Activated CD4-positive, alpha-beta T cell treated with anti-CD3 and anti-CD28 coated beads, Interleukin-2, amount 10 ng/mL, durations not matched to agents 7 days and 5 days (primary cell): ENCODE data around the gene PTPN12. TPM values are rescaled to one million over a fixed set of nuclear protein-coding genes. Genes with fewer than 3 reads are reported as not detected.

Experiments used
- CTCF ChIA-PET: fragments of 350-600 bp; sonication (Branson Sonifier 250); formaldehyde crosslinking; loops from one replicate; lab custom pipeline; 2021; ENCODE audit warnings: antibody characterized with exemption; lab: Charles Lee
- POLR2A ChIA-PET: fragments of 350-600 bp; sonication (Branson Sonifier 250); formaldehyde crosslinking; loops from one replicate; lab custom pipeline; 2021; ENCODE audit warnings: antibody characterized with exemption; lab: Charles Lee
- DNase-seq: peaks from one replicate; pipeline ENCODE4 v3.0.0-alpha.2; 2020
- H3K27ac Mint-ChIP-seq: one replicate; pipeline ENCODE4 v1.8.0; 2021; ENCODE audit warnings: mild to moderate bottlenecking, moderate library complexity, mixed read lengths
- H3K27me3 Mint-ChIP-seq: one replicate; pipeline ENCODE4 v1.8.0; 2021; ENCODE audit warnings: mixed read lengths
- H3K36me3 Mint-ChIP-seq: one replicate; pipeline ENCODE4 v1.8.0; 2021; ENCODE audit warnings: low read depth, mixed read lengths
- H3K4me1 Mint-ChIP-seq: one replicate; pipeline ENCODE4 v1.8.0; 2021; ENCODE audit warnings: mixed read lengths
- H3K4me3 Mint-ChIP-seq: one replicate; pipeline ENCODE4 v1.8.0; 2021; ENCODE audit warnings: mild to moderate bottlenecking, moderate library complexity, mixed read lengths
- H3K9me3 Mint-ChIP-seq: one replicate; pipeline ENCODE4 v1.8.0; 2021; ENCODE audit warnings: mixed read lengths
- total RNA-seq, 2 experiments: library from RNA; stranded (reverse); gene quantifications; one replicate each; pipeline ENCODE4 v1.2.3, GENCODE V29; 2021

The PTPN12 gene
- total RNA-seq, 2 experiments from 2014 or later, result 20.9 to 24.6 TPM

DNA sequence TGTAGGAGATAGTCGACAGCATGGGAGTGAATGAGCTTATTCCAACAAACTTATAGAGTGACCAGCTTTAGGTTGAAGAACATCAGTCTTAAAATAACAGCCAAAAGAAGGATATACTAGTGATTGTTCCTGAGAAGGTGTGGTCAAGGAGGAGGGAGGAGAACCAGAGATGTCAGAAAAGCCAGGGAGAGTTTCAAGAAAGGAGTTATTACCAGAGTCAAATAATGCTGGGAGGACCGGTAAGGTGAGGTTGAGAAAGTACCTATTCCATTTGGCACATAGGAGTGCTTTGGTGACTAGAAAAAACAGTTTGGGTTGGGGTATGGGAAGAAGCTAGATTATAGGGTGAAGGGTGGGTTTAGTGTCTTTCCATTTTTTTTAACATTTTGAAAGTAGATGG, 5.8 kb downstream of the PTPN12 start:
- Mint-ChIP-seq H3K4me1 (peaks cover 22% of the 10 kb centered on the region), H3K27me3 (peaks cover 9% of the 10 kb centered on the region), H3K4me3 (no peak overlapping the region), H3K36me3 (no peaks in the 10 kb centered on the region), H3K9me3 (no peaks in the 10 kb centered on the region), H3K27ac (no peak overlapping the region)
- no peak for DNase-seq
- CTCF ChIA-PET, result interaction anchor here (0.7 to 0.9 kb wide), 3 partner anchors 21 to 335 kb away, joined by 3 to 4 read pairs (median 3); no protein-coding TSS in a partner anchor
- POLR2A ChIA-PET, result interaction anchor here (0.6 kb wide), 1 partner anchor 344 kb away, joined by 3 read pairs; no protein-coding TSS in a partner anchor

DNA sequence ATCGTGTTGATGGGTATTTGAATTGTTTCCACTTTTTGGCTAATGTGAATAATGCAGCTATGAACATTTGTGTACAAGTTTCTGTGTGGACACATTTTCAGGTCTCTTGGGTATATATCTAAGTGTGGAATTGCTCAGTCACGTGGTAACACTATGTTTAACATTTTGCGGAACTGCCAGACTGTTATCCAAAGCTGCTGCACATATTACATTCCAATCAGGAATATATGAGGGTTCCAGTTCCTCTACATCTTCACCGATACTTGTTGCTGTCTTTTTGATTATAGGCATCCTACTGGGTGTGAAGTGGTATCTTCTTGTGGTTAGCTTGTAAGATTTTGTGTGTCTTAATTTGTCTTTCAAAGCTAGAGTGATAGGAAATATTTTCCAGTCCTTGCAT, 6.8 kb downstream of the PTPN12 start:
- Mint-ChIP-seq H3K27me3 (no peaks in the 10 kb centered on the region), H3K4me3 (no peak overlapping the region), H3K27ac (no peak overlapping the region), H3K36me3 (no peaks in the 10 kb centered on the region), H3K4me1 (peaks cover 13% of the 10 kb centered on the region), H3K9me3 (no peaks in the 10 kb centered on the region)
- ChIA-PET POLR2A (interaction anchor here (0.5 kb wide), 1 partner anchor 447 kb away, joined by 3 read pairs; no protein-coding TSS in a partner anchor), CTCF (no interaction called here)
- no peak for DNase-seq

DNA sequence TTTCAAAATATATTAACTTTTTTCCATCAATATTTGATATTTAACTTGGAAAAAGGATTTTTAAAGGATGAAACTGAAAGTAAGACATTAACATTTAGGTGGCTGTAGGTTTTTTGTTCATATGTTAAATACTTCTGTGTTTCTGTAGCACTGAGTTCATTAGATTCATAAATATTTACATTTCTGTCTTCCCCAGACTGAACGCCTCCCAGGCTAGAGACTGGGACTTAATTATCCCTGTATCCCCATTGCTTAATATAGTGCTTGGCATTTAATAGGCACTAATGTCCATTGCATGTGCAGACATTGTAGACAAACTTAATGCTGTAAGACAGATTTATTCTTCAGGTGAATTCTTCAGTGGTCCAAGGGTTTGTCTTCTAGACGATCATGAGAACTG, 7.4 kb downstream of the PTPN12 start:
- no peaks in the 10 kb centered on the region for H3K27me3 Mint-ChIP-seq
- no peaks in the 10 kb centered on the region for H3K36me3 Mint-ChIP-seq
- H3K4me3 Mint-ChIP-seq, result no peak overlapping the region
- CTCF ChIA-PET, result no interaction called here
- POLR2A ChIA-PET, result no interaction called here
- no peak overlapping the region for H3K27ac Mint-ChIP-seq
- no peaks in the 10 kb centered on the region for H3K9me3 Mint-ChIP-seq
- DNase-seq, result no peak
- peaks cover 12% of the 10 kb centered on the region for H3K4me1 Mint-ChIP-seq

DNA sequence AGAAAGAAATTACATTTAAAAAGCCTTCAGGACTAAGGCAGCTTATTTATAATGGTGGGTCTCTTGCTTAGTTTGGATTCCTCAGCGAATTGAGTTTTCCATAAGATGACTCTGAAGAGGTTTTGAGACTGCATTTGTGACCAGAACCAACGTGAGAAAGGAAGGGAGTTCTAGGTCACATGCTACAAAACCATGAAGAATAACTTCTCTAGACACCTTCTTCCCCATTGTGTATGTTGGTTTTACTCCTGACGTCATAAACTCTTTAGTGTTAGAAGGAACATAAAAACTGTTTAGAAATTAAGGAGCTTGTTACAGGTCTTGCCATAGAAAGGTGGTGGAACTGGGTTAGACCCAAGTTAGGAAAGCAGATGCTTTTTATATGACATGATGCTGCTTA, 11.1 kb downstream of the PTPN12 start:
- H3K4me3 Mint-ChIP-seq, result no peak overlapping the region
- POLR2A ChIA-PET, result no interaction called here
- no peaks in the 10 kb centered on the region for H3K36me3 Mint-ChIP-seq
- no peaks in the 10 kb centered on the region for H3K27me3 Mint-ChIP-seq
- CTCF ChIA-PET, result interaction anchor here (0.5 to 1.4 kb wide), 2 partner anchors 11 to 23 kb away, joined by 3 read pairs; no protein-coding TSS in a partner anchor
- no peak for DNase-seq
- peaks cover 7% of the 10 kb centered on the region for H3K4me1 Mint-ChIP-seq
- H3K27ac Mint-ChIP-seq, result no peak overlapping the region
- no peaks in the 10 kb centered on the region for H3K9me3 Mint-ChIP-seq

DNA sequence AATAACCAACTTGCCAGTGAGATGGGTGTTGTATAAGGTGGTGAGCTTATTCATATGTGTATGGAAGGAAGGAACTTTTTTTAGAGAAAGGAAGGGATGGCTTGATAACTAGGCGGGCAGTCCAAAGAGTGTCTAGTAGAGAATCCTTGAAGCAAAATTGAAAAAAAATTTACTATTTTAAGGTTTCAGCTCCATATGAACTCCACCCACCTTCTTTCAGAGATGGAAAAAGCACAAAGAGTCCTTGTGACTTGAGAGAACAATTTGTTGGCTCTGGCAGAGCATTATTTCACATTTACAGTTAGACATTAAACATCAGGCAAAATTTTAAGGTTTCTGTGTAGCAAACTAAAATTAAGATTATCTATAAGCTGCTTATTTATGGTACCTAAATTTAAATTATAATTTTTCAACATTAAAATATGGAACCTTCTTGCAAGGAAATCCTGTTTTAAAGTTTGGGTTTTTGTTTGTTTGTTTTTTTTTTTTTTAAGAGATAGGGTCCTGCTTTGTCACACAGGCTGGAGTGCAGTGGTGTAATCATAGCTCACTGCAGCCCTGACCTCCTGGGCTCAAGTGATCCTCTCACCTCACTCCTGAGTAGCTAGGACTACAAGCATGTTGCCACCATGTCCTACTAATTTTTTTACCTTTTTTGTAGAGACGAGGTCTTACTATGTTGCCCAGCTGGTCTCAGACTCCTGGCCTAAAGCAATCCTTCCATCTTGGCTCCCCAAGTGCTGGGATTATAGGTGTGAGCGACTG, 12.2 kb downstream of the PTPN12 start:
- DNase-seq, result no peak
- no peak overlapping the region for H3K27ac Mint-ChIP-seq
- CTCF ChIA-PET, result interaction anchor here (0.6 to 1.4 kb wide), 3 partner anchors 10 to 102 kb away, joined by 3 read pairs; no protein-coding TSS in a partner anchor
- H3K4me1 Mint-ChIP-seq, result peaks cover 2% of the 10 kb centered on the region
- no peaks in the 10 kb centered on the region for H3K27me3 Mint-ChIP-seq
- H3K36me3 Mint-ChIP-seq, result no peaks in the 10 kb centered on the region
- no peaks in the 10 kb centered on the region for H3K9me3 Mint-ChIP-seq
- no peak overlapping the region for H3K4me3 Mint-ChIP-seq
- POLR2A ChIA-PET, result no interaction called here

DNA sequence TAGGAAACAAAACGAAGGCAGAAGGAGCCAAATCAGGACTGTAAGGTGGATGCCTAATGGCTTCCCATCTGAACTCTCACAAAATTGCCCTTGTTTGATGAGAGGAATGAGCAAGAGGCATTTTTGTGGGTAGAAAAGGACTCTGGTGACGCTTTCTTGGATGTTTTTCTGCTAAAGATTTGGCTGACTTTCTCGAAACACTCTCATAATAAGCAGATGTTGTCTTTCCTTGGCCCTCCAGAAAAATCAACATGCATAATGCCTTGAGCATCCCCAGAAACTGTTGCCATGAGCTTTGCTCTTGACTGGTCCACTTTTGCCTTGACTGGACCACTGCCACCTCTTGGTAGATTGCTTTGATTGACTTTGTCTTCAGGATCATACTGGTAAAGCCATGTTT, 13.5 kb downstream of the PTPN12 start:
- Mint-ChIP-seq H3K9me3 (no peaks in the 10 kb centered on the region), H3K36me3 (no peaks in the 10 kb centered on the region), H3K4me3 (no peak overlapping the region), H3K4me1 (peaks cover 2% of the 10 kb centered on the region), H3K27ac (no peak overlapping the region), H3K27me3 (no peaks in the 10 kb centered on the region)
- CTCF ChIA-PET, result no interaction called here
- no peak for DNase-seq
- POLR2A ChIA-PET, result no interaction called here

DNA sequence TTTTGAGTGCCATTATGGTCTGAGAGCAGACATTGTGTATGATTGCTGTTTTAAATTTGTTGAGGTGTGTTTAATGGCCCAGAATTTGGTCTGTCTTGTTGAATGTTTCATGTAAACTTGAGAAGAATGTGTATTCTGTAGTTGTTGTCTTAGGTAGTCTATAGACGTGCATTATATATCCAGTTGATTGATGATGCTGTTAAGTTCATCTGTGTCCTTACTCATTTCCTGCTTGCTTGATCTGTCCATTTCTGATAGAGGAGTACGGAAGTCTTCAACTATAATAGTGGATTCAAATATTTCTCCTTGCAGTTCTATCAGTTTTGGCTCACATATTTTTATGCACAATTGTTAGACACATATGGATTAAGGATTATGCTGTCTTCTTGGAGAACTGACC, 16.0 kb downstream of the PTPN12 start:
- no peaks in the 10 kb centered on the region for H3K9me3 Mint-ChIP-seq
- H3K4me3 Mint-ChIP-seq, result no peak overlapping the region
- no peaks in the 10 kb centered on the region for H3K27me3 Mint-ChIP-seq
- CTCF ChIA-PET, result no interaction called here
- H3K4me1 Mint-ChIP-seq, result peaks cover 2% of the 10 kb centered on the region
- no peak for DNase-seq
- no peak overlapping the region for H3K27ac Mint-ChIP-seq
- POLR2A ChIA-PET, result no interaction called here
- H3K36me3 Mint-ChIP-seq, result peaks cover 3% of the 10 kb centered on the region

DNA sequence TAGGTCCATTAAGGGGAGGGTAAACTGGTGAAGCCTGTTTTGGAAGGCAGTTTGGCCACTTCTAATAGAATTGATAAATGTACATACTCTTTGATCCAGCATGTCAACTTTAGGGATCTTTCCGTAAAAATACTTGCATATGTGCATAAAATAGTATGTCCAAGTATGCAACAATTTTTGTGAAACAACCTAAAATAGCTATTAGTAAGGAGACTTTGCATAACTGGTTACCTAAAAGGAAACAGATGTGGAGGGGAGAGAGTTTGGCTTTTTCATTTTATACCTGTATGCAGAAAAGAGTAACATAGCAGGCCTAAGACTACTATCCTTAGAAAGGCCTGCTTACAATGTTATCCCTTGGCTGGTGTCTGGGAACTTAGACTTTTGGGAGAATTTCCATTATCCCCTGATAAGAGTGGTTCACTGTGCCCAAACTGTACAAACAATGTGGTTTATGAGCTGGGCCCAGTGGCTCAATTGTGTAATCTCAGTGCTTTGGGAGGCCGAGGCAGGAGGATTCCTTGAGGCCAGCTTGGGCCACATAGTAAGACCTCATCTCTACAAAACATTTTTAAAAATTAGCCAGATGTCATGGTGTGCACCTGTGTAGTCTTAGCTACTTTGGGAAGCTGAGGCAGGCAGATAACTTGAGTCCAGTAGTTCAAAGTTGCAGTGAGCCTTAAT, 21.3 kb downstream of the PTPN12 start:
- POLR2A ChIA-PET, result no interaction called here
- CTCF ChIA-PET, result interaction anchor here (1.5 kb wide), 1 partner anchor 19 kb away, joined by 3 read pairs; no protein-coding TSS in a partner anchor
- peaks cover 6% of the 10 kb centered on the region for H3K4me1 Mint-ChIP-seq
- H3K4me3 Mint-ChIP-seq, result no peak overlapping the region
- no peak overlapping the region for H3K27ac Mint-ChIP-seq
- H3K27me3 Mint-ChIP-seq, result no peaks in the 10 kb centered on the region
- H3K36me3 Mint-ChIP-seq, result peaks cover 3% of the 10 kb centered on the region
- DNase-seq, result no peak
- H3K9me3 Mint-ChIP-seq, result no peaks in the 10 kb centered on the region

DNA sequence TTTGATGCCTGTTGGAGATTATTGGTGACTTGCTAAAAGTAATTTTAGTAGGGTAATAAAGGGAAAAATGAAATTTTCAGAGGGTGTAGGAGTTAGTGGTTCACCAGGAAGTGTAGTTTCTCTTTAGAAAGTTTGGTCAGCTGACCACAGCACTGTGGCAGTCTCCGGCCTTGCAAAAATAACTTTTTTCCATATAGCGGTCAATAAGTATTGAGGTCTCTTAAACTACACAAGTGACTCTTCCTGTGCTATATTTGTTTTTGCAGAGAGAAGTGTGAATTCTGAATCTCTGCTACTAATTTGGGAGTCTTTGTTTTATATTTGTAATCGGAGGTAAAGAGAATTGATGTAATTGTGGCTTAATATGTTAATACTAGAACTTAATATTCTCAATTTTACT, 24.3 kb downstream of the PTPN12 start:
- DNase-seq, result no peak
- no peaks in the 10 kb centered on the region for H3K27me3 Mint-ChIP-seq
- no peaks in the 10 kb centered on the region for H3K9me3 Mint-ChIP-seq
- H3K4me3 Mint-ChIP-seq, result no peak overlapping the region
- POLR2A ChIA-PET, result no interaction called here
- peaks cover 1% of the 10 kb centered on the region for H3K36me3 Mint-ChIP-seq
- no peak overlapping the region for H3K27ac Mint-ChIP-seq
- peaks cover 3% of the 10 kb centered on the region for H3K4me1 Mint-ChIP-seq
- CTCF ChIA-PET, result no interaction called here

DNA sequence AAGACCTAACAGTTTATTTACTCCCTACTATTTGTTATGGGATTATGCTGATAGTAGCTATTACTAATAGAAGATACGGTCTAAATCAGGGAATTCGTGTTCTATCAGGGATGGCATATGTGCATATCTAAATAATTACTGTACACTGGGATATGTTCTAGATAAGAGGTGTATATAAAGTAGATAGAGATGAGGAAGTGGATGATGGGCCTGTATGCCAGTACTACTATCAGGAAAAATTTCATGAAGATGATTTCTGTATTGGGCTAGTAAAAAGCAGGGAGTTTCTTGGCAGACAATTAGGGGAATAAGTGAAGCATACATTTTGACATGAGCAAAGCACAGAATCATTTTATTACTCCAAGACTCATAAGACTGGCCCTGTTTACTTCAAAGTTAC, 26.2 kb downstream of the PTPN12 start:
- Mint-ChIP-seq H3K4me3 (no peak overlapping the region), H3K27me3 (no peaks in the 10 kb centered on the region), H3K9me3 (no peaks in the 10 kb centered on the region), H3K27ac (no peak overlapping the region), H3K36me3 (no peaks in the 10 kb centered on the region), H3K4me1 (peaks cover 3% of the 10 kb centered on the region)
- ChIA-PET POLR2A (no interaction called here), CTCF (no interaction called here)
- no peak for DNase-seq

DNA sequence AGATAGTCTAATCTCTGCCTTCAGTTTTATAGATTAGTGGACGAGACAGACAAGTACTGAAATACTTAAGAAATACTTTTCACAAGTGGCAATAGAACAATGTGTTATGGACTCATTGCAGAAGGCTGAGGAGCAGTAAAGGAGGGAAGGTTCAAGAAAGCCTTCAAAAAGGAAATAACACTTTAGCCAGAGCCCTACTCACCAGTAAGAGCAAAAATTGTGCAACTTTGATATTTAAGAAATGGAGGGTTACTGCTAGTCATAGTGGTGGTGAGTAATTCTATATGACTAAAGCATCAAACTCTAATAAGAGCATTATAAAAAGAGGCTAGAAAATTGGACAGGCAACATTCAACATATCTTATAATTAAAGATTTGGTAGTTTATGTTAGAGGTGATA, 28.8 kb downstream of the PTPN12 start:
- ChIA-PET CTCF (no interaction called here), POLR2A (no interaction called here)
- DNase-seq, result no peak
- H3K4me1 Mint-ChIP-seq, result peaks cover 6% of the 10 kb centered on the region
- H3K27me3 Mint-ChIP-seq, result no peaks in the 10 kb centered on the region
- H3K9me3 Mint-ChIP-seq, result no peaks in the 10 kb centered on the region
- no peaks in the 10 kb centered on the region for H3K36me3 Mint-ChIP-seq
- H3K27ac Mint-ChIP-seq, result no peak overlapping the region
- no peak overlapping the region for H3K4me3 Mint-ChIP-seq

DNA sequence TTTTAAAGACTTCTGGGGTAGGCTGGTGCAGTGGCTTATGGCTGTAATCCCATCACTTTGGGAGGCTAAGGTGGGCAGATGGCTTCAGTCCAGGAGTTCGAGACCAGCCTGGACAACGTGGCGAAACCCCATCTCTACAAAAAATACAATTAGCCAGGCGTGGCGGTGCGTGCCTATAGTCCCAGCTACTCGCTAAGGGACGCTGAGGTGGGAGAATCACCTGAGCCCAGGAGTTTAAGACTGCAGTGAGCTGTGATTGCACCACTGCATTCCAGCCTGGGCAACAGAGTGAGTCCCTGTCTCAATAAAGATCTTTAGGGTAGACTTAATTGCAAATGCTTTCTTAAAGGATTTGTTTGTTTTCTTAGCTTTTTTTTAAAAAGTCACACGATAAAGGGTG, 29.3 kb downstream of the PTPN12 start:
- CTCF ChIA-PET, result no interaction called here
- POLR2A ChIA-PET, result no interaction called here
- Mint-ChIP-seq H3K27ac (no peak overlapping the region), H3K9me3 (no peaks in the 10 kb centered on the region), H3K4me1 (peaks cover 4% of the 10 kb centered on the region), H3K36me3 (no peaks in the 10 kb centered on the region), H3K4me3 (no peak overlapping the region), H3K27me3 (no peaks in the 10 kb centered on the region)
- DNase-seq, result no peak

DNA sequence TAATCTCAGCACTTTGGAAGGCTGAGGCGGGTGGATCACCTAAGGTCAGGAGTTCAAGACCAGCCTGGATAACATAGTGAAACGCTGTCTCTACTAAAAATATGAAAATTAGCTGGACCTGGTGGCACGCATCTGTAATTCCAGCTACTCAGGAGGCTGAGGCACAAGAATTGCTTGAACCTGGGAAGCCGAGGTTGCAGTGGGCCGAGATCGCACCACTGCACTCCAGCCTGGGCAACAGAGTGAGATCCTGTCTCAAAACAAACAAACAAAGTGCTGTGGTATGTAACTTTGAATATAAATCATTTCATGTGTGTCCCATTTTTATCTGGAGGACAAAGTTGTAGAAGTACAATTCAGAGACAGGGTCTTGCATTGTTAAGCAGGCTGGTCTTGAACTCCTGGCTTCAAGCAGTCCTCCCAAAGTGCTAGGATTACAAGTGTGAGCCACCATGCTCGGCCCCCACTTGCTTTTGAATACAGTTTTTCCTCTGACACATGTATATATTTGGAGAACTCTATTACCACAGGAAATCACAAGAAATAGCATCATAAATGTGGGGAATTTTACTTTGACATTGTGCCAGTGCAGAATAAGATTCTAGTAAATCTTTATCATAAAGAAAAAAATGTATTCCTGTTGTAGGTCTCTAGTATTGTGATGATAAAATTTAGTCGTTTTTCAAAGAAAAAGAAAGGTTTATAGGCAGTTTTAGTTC, 32.6 kb downstream of the PTPN12 start:
- Mint-ChIP-seq H3K27ac (no peak overlapping the region), H3K36me3 (no peaks in the 10 kb centered on the region), H3K9me3 (no peaks in the 10 kb centered on the region), H3K4me3 (no peak overlapping the region), H3K27me3 (no peaks in the 10 kb centered on the region), H3K4me1 (peaks cover 3% of the 10 kb centered on the region)
- CTCF ChIA-PET, result no interaction called here
- POLR2A ChIA-PET, result no interaction called here
- no peak for DNase-seq
